Stimulated activated CD4-positive, alpha-beta T cell treated with anti-CD3 and anti-CD28 coated beads, TNF-alpha, amount 100 ng/mL, for 4 hours (primary cell): Measurements from ENCODE around the gene UBE2E2.

Experiments used
- DNase-seq, 3 experiments: peaks; one replicate each; pipeline ENCODE4 v3.0.0-alpha.2; 2020; ENCODE audit warnings: low read depth in 3 of 3

UBE2E2 gene

GRCh38 chr3:23276913-23277658 is 74.0 kb downstream of the UBE2E2 start:
- DNase-seq = no peak

- no peak for DNase-seq
These were observed 74.6 kb downstream of the UBE2E2 start for GRCh38 chr3:23277688-23278087.

GRCh38 chr3:23283625-23284024 is 80.5 kb downstream of the UBE2E2 start:
- no peak for DNase-seq

GRCh38 chr3:23288286-23288685 is 85.2 kb downstream of the UBE2E2 start:
- no peak for DNase-seq

GRCh38 chr3:23288715-23289114 is 85.6 kb downstream of the UBE2E2 start:
- no peak for DNase-seq

- no peak for DNase-seq
These were observed 89.3 kb downstream of the UBE2E2 start for GRCh38 chr3:23292432-23292831.

- DNase-seq = no peak
These were observed 91.8 kb downstream of the UBE2E2 start for GRCh38 chr3:23294770-23295387.

- no peak for DNase-seq
These were observed 98.7 kb downstream of the UBE2E2 start for GRCh38 chr3:23301819-23302218.

- no peak for DNase-seq
These were observed 99.1 kb downstream of the UBE2E2 start for GRCh38 chr3:23302271-23302670.

GRCh38 chr3:23303601-23304217 is 100.6 kb downstream of the UBE2E2 start:
- no peak for DNase-seq

GRCh38 chr3:23304424-23304823 is 101.3 kb downstream of the UBE2E2 start:
- no peak for DNase-seq

GRCh38 chr3:23308986-23309625 is 106.0 kb downstream of the UBE2E2 start:
- DNase-seq = no peak

- no peak for DNase-seq
These were observed 109.7 kb downstream of the UBE2E2 start for GRCh38 chr3:23312866-23313265.

GRCh38 chr3:23314981-23315762 is 112.0 kb downstream of the UBE2E2 start:
- DNase-seq = no peak

GRCh38 chr3:23316924-23317323 is 113.8 kb downstream of the UBE2E2 start:
- no peak for DNase-seq

GRCh38 chr3:23319366-23320312 is 116.5 kb downstream of the UBE2E2 start:
- no peak for DNase-seq

- DNase-seq = no peak
These were observed 117.8 kb downstream of the UBE2E2 start for GRCh38 chr3:23320586-23321570.

GRCh38 chr3:23324745-23325144 is 121.6 kb downstream of the UBE2E2 start:
- DNase-seq = no peak

GRCh38 chr3:23325466-23326065 is 122.4 kb downstream of the UBE2E2 start:
- no peak for DNase-seq
